Measurements from ENCODE around the gene FOXP1.
A peak's percentile ranks its signal among the peaks of the same experiment; 100 is the strongest.

The FOXP1 gene

GRCh38 chr3:71131375-71132314, 451.9 kb downstream of the FOXP1 start:
- DNase-seq = no peak

GRCh38 chr3:71130471-71131374, 452.8 kb downstream of the FOXP1 start:
- DNase-seq = peak; percentile 63 to 66

- no peak for DNase-seq
These were observed 453.7 kb downstream of the FOXP1 start for GRCh38 chr3:71129611-71130431.

DNA sequence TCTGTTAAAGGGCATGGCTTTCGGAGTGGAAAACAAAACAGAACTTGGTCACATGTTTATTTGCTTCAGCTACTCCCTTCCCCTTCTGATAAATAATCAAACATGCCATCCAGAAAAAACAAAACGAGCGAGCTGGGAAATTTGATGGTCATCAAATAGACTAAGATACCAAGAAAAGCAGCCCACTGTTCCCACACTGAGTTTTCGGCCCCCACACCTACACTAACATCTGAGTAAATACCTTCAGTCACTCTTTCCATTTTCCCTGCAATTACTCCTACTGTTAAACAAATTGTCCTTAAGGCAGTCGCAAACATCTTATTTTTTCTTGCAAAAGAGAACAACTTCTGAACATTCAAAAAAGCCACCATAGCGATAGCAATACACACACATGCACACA, 454.6 kb downstream of the FOXP1 start:
- peak; percentile 29 to 37 for DNase-seq

DNA sequence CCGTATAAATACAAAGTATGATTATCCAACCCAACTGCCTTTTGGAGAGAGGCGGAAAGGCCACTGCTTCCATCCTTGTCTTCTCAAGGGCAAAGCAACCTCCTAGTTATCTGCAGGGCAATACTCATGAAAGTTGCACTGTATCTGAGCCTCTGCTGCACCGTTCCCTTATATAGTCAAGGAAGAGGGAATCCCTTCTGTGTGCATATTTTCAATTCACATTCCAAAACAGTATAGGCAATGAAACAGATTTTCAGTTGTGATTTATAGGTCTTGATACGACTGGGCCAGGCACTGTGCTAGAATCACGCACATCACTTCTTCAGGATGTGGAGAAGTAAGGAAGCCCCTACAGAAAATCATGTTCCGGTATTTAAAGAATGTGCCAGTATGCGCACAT, 455.7 kb downstream of the FOXP1 start:
- no peak for DNase-seq

DNA sequence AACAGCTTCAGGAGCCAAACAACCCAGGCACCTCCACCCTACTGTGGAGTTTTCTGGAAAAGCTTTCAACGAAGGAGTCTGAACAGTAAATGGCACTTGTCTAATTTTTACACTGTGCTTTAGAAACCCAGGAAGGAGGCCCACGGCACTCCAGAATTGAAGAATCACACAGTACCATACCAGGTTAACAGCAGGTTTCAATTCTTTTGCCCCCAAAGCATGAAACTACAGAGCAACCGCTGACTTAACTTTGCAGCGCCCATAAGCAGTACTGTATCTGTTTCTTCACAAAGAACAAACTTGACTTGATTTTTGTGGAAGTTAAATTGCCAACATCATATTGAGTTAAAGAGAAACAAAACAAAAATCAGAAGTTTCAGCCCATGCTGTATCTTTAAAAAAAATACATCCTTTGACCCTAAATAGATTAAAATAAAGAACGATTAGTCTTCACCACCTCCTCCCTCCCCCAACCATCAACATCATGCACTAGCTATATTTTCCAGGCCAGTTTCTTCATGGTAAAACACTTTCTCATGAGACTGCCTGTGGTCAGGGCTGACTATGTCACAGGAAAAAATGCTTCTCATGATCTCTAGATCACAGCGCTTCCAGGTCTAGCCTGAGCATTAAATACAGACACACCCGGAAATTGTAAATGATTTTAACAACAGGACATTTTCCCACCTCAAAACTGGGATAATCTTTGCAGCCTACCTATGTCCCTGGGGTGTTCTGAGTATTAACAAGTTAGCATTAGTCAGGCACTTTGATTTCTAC, 456.3 kb downstream of the FOXP1 start:
- DNase-seq = peak; percentile 30 to 39

DNA sequence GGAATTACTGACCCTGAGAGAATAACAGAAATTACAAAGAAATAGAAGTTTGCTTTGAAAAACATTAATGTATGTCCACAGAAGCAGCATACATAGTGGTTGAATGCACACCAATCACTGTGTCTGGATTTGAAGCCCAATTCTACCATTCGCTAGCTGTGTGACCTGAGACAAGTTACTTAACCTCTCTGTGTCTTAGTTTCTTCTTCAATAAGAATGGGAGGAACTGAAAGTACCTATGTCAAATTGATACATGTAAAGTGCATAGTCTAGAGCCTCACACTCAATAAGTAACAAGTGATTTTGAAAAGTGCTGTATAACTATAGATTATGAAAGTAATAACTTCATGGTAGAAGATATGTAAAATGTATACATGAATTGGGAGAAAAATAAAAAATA, 457.8 kb downstream of the FOXP1 start:
- DNase-seq = no peak

GRCh38 chr3:71124048-71124447, 459.5 kb downstream of the FOXP1 start:
- no peak for DNase-seq

GRCh38 chr3:71122641-71123040, 460.9 kb downstream of the FOXP1 start:
- no peak for DNase-seq

GRCh38 chr3:71121429-71122167, 461.9 kb downstream of the FOXP1 start:
- no peak for DNase-seq

DNA sequence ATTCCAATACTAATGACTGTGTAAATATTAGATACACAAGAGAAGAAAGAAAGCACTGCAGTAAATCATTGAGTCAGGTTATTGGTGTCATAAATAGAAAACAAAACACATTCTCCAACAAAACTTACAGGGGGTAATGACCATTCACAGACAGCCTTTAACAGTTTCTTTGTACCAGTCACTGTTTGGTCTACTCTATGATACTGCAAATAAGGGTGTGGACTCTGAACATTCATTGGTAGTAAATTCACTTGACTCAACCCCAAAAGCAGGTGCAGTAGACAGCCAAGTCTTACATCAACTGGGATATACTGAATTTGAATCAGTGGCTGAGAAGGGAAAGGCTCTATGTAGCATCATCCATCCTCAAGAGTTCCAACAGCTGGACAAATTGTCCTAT, 463.5 kb downstream of the FOXP1 start:
- no peak for DNase-seq

GRCh38 chr3:71119171-71119570, 464.4 kb downstream of the FOXP1 start:
- no peak for DNase-seq

DNA sequence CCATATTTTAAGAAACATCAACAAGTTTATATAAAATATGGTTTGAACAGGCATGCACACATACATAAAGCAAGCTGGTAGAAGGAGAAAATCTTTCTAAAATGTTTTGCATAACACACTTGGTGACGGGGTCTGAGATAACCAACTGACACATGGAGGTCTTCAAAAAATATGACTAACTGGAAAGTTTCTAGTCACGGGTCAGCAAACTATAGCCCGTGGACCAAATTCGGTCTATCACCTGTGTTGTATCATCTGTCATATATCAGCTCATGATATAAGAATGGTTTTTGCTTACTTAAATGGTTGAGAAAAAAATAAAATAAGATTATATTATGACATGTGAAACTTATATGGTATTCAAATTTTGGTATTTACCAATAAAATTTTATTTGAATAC, 465.1 kb downstream of the FOXP1 start:
- no peak for DNase-seq

DNA sequence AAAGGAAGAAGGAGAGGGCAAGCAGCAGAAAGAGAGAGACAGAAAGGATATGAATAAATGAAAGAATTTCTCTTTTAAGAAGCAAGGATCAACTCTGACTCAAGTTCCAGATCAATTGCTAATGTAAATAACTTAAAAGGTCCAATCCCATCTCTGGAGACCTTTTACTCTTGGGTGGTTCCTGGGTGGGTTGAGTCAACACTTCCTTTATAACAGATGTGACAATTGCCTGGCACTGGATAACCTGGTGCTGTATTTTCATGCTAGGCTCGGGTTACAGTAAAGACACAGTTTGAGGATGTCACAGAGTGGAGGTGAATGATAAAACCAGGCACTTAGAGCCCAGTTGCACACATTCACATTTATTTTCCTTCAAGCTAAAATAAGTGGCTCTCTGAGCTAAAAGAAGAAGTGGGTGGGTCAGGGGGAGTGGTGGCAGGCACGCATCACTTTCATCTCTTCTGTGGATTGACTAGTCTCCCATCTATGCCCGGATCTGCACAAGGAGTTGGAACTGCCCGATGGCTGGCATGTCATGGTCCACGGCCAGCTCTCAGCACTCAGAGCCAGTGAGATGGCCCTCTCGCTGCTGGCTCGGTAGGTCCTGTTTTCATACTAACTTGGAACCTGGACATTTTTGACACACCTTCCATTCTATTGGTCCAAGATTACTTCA, 465.8 kb downstream of the FOXP1 start:
- no peak for DNase-seq

DNA sequence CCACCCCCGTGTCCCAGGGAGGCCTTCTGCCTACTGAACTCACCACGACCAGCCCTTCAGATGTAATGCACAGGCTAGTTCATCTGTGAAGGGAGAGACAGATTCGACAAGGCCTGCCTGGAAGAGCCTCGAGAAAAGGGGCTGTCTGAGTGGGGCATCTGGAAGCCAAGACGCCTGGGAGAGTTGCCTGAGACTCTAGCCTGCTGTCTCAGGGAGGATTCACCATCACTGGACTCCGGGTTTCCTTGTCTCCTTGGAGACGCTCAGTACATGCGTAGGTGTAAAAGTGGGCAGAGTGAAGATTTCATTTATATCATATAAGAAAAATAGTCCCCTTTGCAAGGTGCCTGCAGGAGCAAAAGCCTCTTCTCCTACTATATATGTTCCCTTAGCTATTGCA, 468.9 kb downstream of the FOXP1 start:
- DNase-seq = no peak

- no peak for DNase-seq
These were observed 471.0 kb downstream of the FOXP1 start for GRCh38 chr3:71112576-71112975.

DNA sequence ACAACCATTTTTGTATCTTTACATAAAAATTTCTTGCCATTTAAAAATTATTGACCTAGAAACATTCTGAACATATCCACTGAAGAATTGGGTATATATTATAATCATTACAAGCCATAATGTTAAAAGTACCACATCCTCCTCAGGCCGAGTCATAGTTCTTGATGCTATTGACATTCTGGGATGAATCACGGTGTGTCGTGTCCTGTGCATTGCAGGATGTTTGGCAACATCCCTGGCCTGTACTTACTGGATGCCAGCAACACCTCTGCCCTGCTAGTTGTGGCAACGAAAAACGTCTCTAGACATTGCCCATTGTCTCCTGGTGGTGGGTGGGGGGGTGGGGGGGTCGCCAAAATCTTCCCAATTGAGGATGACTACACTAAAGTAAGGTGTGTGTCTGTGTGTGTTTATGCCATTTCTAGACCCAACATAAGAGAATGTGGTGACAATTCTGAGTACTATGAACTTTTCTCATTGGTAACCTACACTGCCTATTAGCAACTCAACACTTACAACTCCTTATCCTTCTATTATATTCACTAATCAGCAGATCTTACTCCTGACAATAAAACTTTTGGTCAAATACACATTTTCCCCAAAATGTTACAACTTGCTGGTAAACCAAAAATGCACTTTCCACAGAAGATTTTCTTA, 471.6 kb downstream of the FOXP1 start:
- no peak for DNase-seq

- no peak for DNase-seq
These were observed 472.9 kb downstream of the FOXP1 start for GRCh38 chr3:71110385-71111222.

DNA sequence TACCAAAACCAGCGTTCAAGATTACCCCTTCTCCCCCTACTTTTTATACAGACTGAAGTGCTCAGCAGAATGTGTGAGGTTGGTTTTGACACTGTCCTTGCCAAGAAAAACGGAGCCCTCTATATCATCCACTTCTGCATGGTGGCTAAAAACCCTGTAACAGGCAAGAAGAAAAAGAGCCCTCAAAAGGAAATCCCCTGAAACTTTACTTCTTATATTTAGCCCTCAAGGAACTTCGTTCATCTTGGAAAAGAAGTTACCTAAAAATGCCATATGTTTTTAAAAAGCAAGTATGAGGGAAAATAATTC, 473.6 kb downstream of the FOXP1 start:
- DNase-seq = no peak

Data from activated CD4-positive, alpha-beta T cell treated with anti-CD3 and anti-CD28 coated beads, Interleukin-2, amount 50 U/mL, for 4 hours (primary cell).